ENCODE results near the gene PSPH. TPM values are rescaled to one million over a fixed set of nuclear protein-coding genes. Genes with fewer than 3 reads are reported as not detected.
A peak's percentile ranks its signal among the peaks of the same experiment; 100 is the strongest.

The PSPH gene
- polyA plus RNA-seq, 1 of the 3 experiments (the other 2 are of a cell fraction), result 50.5 TPM

DNA sequence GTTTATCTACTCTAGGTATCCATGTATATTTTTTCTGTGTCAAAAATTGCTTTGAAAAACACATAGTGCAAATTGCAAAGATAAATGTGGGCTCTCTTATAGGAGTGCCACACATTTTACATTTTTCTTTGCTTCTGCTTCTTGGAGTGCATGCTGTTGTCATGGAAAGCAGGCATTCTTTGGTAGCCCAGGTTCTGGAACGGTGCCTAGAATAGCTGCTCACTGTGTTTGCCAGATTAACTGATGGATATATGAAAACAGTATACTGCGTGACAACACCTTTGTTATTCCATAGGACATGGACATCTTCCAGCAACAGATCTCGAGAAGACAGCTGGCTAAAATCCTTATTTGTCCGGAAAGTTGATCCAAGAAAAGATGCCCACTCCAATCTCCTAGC, 73.4 kb downstream of the PSPH start:
- POLR2A ChIA-PET, result no interaction called here
- H3F3A ChIP-seq (replicated peaks; ENCODE audit: insufficient read depth), result no peaks in the 10 kb centered on the region
- H3K27ac ChIP-seq (ENCODE audit: low read depth in 2 of 2, low read length in 1 of 2), result peak overlapping the region in 1 of 2 experiments; percentile 11; a peak in 3 of 4 replicates
- CTCF ChIA-PET, result interaction anchor here (5.3 kb wide), 1 partner anchor 13 kb away, joined by 50 read pairs; the partner anchor contains the start of gene NIPSNAP2
- no peaks in the 10 kb centered on the region for H3K27me3 ChIP-seq (ENCODE audit: insufficient read depth)
- peaks cover 42% of the 10 kb centered on the region for H3K79me2 ChIP-seq (ENCODE audit: insufficient read depth)
- no peaks in the 10 kb centered on the region for H3K9me2 ChIP-seq
- no peak overlapping the region for H3K9ac ChIP-seq
- 61% methylated on average over 4 of the region's 4 CpGs for WGBS (ENCODE audit: low lambda C conversion rate)
- H3K36me3 ChIP-seq (replicated peaks in 1 of 2; ENCODE audit: control insufficient read depth in 1 of 2, insufficient read depth in 2 of 2, low read length in 1 of 2), result peaks cover 41 to 45% of the 10 kb centered on the region in 2 experiments
- H3K4me1 ChIP-seq (ENCODE audit: control insufficient read depth in 1 of 2, insufficient read depth in 2 of 2, low read depth in 1 of 2, low read length in 1 of 2), result peaks cover 4% of the 10 kb centered on the region in 2 experiments; a peak in 3 of 4 replicates
- peaks cover 44% of the 10 kb centered on the region for H4K20me1 ChIP-seq (ENCODE audit: insufficient read depth)
- no peak overlapping the region for H2AFZ ChIP-seq (ENCODE audit: low read depth)
- TF ChIP-seq MEF2A (IDR thresholded peaks at IDR 0.05; ENCODE audit: borderline replicate concordance, low read depth) (no peak), NFIC (IDR thresholded peaks at IDR 0.05; ENCODE audit: borderline replicate concordance) (peak; percentile 17; the same call in 1 of the 2 replicates)
- TF ChIP-seq, protein P1, sequence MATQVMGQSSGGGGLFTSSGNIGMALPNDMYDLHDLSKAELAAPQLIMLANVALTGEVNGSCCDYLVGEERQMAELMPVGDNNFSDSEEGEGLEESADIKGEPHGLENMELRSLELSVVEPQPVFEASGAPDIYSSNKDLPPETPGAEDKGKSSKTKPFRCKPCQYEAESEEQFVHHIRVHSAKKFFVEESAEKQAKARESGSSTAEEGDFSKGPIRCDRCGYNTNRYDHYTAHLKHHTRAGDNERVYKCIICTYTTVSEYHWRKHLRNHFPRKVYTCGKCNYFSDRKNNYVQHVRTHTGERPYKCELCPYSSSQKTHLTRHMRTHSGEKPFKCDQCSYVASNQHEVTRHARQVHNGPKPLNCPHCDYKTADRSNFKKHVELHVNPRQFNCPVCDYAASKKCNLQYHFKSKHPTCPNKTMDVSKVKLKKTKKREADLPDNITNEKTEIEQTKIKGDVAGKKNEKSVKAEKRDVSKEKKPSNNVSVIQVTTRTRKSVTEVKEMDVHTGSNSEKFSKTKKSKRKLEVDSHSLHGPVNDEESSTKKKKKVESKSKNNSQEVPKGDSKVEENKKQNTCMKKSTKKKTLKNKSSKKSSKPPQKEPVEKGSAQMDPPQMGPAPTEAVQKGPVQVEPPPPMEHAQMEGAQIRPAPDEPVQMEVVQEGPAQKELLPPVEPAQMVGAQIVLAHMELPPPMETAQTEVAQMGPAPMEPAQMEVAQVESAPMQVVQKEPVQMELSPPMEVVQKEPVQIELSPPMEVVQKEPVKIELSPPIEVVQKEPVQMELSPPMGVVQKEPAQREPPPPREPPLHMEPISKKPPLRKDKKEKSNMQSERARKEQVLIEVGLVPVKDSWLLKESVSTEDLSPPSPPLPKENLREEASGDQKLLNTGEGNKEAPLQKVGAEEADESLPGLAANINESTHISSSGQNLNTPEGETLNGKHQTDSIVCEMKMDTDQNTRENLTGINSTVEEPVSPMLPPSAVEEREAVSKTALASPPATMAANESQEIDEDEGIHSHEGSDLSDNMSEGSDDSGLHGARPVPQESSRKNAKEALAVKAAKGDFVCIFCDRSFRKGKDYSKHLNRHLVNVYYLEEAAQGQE (IDR thresholded peaks at IDR 0.05; ENCODE audit: low read depth, low read length), result no peak
- TF ChIP-seq, protein P2, sequence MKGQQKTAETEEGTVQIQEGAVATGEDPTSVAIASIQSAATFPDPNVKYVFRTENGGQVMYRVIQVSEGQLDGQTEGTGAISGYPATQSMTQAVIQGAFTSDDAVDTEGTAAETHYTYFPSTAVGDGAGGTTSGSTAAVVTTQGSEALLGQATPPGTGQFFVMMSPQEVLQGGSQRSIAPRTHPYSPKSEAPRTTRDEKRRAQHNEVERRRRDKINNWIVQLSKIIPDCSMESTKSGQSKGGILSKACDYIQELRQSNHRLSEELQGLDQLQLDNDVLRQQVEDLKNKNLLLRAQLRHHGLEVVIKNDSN (IDR thresholded peaks at IDR 0.05; ENCODE audit: borderline replicate concordance, low read depth), result no peak
- 0 out of 2 replicates have a peak overlapping the region, but pooled peaks have one; percentile 21 for H3K4me2 ChIP-seq
- DNase-seq, result no peak
- no peak overlapping the region for H3K4me3 ChIP-seq (ENCODE audit: low read depth in 2 of 2, low read length in 1 of 2)
- no peaks in the 10 kb centered on the region for H3K9me3 ChIP-seq

DNA sequence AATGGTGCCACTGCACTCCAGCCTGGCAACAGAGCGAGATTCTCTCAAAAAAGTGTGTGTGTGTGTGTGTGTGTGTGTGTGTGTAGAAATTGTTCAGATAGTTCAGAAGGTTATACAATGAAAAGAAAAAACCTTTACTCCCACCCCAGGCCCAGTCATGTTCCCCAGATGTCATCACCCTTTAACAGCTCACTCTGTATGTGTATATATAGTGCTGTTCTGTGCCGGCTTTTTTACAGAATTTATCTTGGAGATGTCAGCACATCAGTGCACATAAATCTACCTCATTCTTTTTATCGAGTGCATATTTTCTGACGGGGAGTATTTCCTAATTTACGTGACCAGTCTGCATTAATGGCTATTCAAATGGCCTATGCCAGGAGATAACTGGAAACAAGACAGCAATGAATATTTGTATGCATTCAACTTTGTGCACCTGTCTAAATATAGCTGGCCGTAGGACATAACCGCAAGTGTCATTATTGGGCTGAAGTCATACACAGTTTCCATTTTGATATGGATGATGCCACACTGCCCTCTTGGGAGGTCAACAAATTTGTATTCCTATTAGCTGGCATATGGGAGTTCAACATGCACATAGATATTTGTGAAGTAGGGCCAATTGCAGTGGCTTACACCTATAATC, 75.1 kb downstream of the PSPH start:
- ChIA-PET POLR2A (interaction anchor here (0.7 to 1.8 kb wide), 3 partner anchors 9 to 12 kb away, joined by 3 to 5 read pairs (median 3); no protein-coding TSS in a partner anchor), CTCF (interaction anchor here (1.4 to 5.3 kb wide), 2 partner anchors 11 to 103 kb away, joined by 4 to 50 read pairs; partner anchors contain the start of gene NIPSNAP2)
- TF ChIP-seq GATA2 (CRISPR knock-in tag; IDR thresholded peaks at IDR 0.05) (no peak), RCOR1 (IDR thresholded peaks at IDR 0.05; ENCODE audit: low read length) (no peak), TCF12 (IDR thresholded peaks at IDR 0.05) (no peak), EP300 (IDR thresholded peaks at IDR 0.05; ENCODE audit: borderline replicate concordance in 1 of 2, low read depth in 1 of 2, low read length in 1 of 2) (no peak), MXI1 (IDR thresholded peaks at IDR 0.05; ENCODE audit: low read depth, low read length) (no peak)
- TF ChIP-seq, protein P3, sequence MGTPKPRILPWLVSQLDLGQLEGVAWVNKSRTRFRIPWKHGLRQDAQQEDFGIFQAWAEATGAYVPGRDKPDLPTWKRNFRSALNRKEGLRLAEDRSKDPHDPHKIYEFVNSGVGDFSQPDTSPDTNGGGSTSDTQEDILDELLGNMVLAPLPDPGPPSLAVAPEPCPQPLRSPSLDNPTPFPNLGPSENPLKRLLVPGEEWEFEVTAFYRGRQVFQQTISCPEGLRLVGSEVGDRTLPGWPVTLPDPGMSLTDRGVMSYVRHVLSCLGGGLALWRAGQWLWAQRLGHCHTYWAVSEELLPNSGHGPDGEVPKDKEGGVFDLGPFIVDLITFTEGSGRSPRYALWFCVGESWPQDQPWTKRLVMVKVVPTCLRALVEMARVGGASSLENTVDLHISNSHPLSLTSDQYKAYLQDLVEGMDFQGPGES (IDR thresholded peaks at IDR 0.05; ENCODE audit: low read depth, low read length), result no peak
- TF ChIP-seq, protein P4, sequence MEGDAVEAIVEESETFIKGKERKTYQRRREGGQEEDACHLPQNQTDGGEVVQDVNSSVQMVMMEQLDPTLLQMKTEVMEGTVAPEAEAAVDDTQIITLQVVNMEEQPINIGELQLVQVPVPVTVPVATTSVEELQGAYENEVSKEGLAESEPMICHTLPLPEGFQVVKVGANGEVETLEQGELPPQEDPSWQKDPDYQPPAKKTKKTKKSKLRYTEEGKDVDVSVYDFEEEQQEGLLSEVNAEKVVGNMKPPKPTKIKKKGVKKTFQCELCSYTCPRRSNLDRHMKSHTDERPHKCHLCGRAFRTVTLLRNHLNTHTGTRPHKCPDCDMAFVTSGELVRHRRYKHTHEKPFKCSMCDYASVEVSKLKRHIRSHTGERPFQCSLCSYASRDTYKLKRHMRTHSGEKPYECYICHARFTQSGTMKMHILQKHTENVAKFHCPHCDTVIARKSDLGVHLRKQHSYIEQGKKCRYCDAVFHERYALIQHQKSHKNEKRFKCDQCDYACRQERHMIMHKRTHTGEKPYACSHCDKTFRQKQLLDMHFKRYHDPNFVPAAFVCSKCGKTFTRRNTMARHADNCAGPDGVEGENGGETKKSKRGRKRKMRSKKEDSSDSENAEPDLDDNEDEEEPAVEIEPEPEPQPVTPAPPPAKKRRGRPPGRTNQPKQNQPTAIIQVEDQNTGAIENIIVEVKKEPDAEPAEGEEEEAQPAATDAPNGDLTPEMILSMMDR (IDR thresholded peaks at IDR 0.05), result no peak
- peaks cover 31% of the 10 kb centered on the region in 2 experiments for H3K36me3 ChIP-seq (replicated peaks in 1 of 2; ENCODE audit: control insufficient read depth in 1 of 2, insufficient read depth in 2 of 2, low read length in 1 of 2)
- H3K27me3 ChIP-seq (ENCODE audit: insufficient read depth), result no peaks in the 10 kb centered on the region
- peaks cover 4% of the 10 kb centered on the region in 2 experiments; a peak in 3 of 4 replicates for H3K4me1 ChIP-seq (ENCODE audit: control insufficient read depth in 1 of 2, insufficient read depth in 2 of 2, low read depth in 1 of 2, low read length in 1 of 2)
- H3K79me2 ChIP-seq (ENCODE audit: insufficient read depth), result peaks cover 59% of the 10 kb centered on the region
- H3K27ac ChIP-seq (ENCODE audit: low read depth in 2 of 2, low read length in 1 of 2), result no peak overlapping the region
- no peaks in the 10 kb centered on the region for H3F3A ChIP-seq (replicated peaks; ENCODE audit: insufficient read depth)
- no peak for DNase-seq
- H3K9me2 ChIP-seq, result no peaks in the 10 kb centered on the region
- no peaks in the 10 kb centered on the region for H3K9me3 ChIP-seq
- H3K4me3 ChIP-seq (ENCODE audit: low read depth in 2 of 2, low read length in 1 of 2), result no peak overlapping the region
- H4K20me1 ChIP-seq (ENCODE audit: insufficient read depth), result peaks cover 58% of the 10 kb centered on the region
- no peak overlapping the region for H2AFZ ChIP-seq (ENCODE audit: low read depth)
- H3K4me2 ChIP-seq, result no peak overlapping the region
- 98% methylated on average over 7 of the region's 7 CpGs for whole genome bisulfite sequencing (ENCODE audit: low lambda C conversion rate)
- H3K9ac ChIP-seq, result no peak overlapping the region
